Measurements from ENCODE around the gene PLSCR1. TPM values are rescaled to one million over a fixed set of nuclear protein-coding genes. Genes with fewer than 3 reads are reported as not detected.

Gene PLSCR1
- total RNA-seq, 1 experiment from 2014 or later, result 48.9 TPM

- Histone ChIP-seq H2AFZ (ENCODE audit: low read length) (no peak overlapping the region), H3K4me2 (ENCODE audit: insufficient read depth, insufficient read length, low read length) (no peak overlapping the region), H2BK120ac (ENCODE audit: low read depth, low read length, poor library complexity, severe bottlenecking) (no peak overlapping the region), H3K18ac (ENCODE audit: insufficient read length, low read depth, low read length) (no peak overlapping the region), H3K9me3 (ENCODE audit: control insufficient read depth, low read depth, low read length) (peaks cover 16% of the 10 kb centered on the region), H2BK20ac (ENCODE audit: low read depth, low read length, poor library complexity, severe bottlenecking) (no peak overlapping the region), H4K5ac (ENCODE audit: insufficient read length, low read depth, low read length) (no peak overlapping the region), H3K27me3 (ENCODE audit: insufficient read depth, low read length) (no peaks in the 10 kb centered on the region), H3K4ac (ENCODE audit: low read depth, low read length) (no peak overlapping the region), H3K23me2 (ENCODE audit: insufficient read length, low read depth, low read length, poor library complexity, severe bottlenecking) (no peaks in the 10 kb centered on the region), H2BK15ac (ENCODE audit: low read depth, low read length) (no peak overlapping the region), H3T11ph (ENCODE audit: low read length) (no peak overlapping the region), H3K4me1 (ENCODE audit: insufficient read depth, low read length) (no peaks in the 10 kb centered on the region), H2AK5ac (ENCODE audit: insufficient read length, low read length) (no peak overlapping the region), H3K23ac (ENCODE audit: insufficient read length, low read depth, low read length) (no peak overlapping the region), H4K8ac (replicated peaks; ENCODE audit: insufficient read length, low read depth, low read length) (no peak overlapping the region), H2BK12ac (ENCODE audit: insufficient read length, low read depth, low read length) (no peak overlapping the region), H4K91ac (ENCODE audit: insufficient read length, low read depth, low read length) (no peak overlapping the region), H3K79me2 (ENCODE audit: insufficient read depth, low read length) (no peaks in the 10 kb centered on the region), H3K9ac (ENCODE audit: extremely low read depth, insufficient read length, low read length) (no peak overlapping the region), H3K14ac (ENCODE audit: insufficient read depth, low read length) (no peak overlapping the region), H2BK5ac (ENCODE audit: insufficient read length, low read length) (no peak overlapping the region), H3K27ac (ENCODE audit: insufficient read length, low read depth, low read length) (no peak overlapping the region), H3K79me1 (ENCODE audit: insufficient read depth, low read depth, low read length, poor library complexity, severe bottlenecking) (no peaks in the 10 kb centered on the region), H3K56ac (ENCODE audit: insufficient read length, low read depth, low read length) (no peak overlapping the region), H4K20me1 (ENCODE audit: control insufficient read depth, insufficient read depth, insufficient read length) (no peaks in the 10 kb centered on the region)
- peaks cover 18 to 24% of the 10 kb centered on the region in 2 experiments for H3K9me3 Mint-ChIP-seq
- DNase-seq, result no peak
- H3K4me3 Mint-ChIP-seq, result no peak overlapping the region
- H3K27me3 Mint-ChIP-seq (ENCODE audit: low read depth), result no peaks in the 10 kb centered on the region; the same call in 1 of the 2 replicates
- H3K36me3 Mint-ChIP-seq (ENCODE audit: insufficient read depth in 1 of 3, low read depth in 3 of 3), result peaks cover 18 to 26% (median 26%) of the 10 kb centered on the region in 3 experiments
- TF ChIP-seq, protein P1, sequence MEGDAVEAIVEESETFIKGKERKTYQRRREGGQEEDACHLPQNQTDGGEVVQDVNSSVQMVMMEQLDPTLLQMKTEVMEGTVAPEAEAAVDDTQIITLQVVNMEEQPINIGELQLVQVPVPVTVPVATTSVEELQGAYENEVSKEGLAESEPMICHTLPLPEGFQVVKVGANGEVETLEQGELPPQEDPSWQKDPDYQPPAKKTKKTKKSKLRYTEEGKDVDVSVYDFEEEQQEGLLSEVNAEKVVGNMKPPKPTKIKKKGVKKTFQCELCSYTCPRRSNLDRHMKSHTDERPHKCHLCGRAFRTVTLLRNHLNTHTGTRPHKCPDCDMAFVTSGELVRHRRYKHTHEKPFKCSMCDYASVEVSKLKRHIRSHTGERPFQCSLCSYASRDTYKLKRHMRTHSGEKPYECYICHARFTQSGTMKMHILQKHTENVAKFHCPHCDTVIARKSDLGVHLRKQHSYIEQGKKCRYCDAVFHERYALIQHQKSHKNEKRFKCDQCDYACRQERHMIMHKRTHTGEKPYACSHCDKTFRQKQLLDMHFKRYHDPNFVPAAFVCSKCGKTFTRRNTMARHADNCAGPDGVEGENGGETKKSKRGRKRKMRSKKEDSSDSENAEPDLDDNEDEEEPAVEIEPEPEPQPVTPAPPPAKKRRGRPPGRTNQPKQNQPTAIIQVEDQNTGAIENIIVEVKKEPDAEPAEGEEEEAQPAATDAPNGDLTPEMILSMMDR (conservative IDR thresholded peaks at IDR 0.05), result no peak
- peak overlapping the region; percentile 25 to 93 (median 44); a peak in 3 of 7 replicates for H3K27ac Mint-ChIP-seq
- H3K4me1 Mint-ChIP-seq, result peaks cover 26 to 39% of the 10 kb centered on the region in 2 experiments
Measured at GRCh38 chr3:146585156-146585555, 40.7 kb upstream of the PLSCR1 start.

Data from H9 (cell line).